Germinal center (tissue), 1 donor: ENCODE results near the gene CYSTM1.

Experiments
- DNase-seq: peaks from one replicate; pipeline ENCODE4 v3.0.0; 2012; ENCODE audit warnings: mixed read lengths, low spot score

Gene CYSTM1

DNA sequence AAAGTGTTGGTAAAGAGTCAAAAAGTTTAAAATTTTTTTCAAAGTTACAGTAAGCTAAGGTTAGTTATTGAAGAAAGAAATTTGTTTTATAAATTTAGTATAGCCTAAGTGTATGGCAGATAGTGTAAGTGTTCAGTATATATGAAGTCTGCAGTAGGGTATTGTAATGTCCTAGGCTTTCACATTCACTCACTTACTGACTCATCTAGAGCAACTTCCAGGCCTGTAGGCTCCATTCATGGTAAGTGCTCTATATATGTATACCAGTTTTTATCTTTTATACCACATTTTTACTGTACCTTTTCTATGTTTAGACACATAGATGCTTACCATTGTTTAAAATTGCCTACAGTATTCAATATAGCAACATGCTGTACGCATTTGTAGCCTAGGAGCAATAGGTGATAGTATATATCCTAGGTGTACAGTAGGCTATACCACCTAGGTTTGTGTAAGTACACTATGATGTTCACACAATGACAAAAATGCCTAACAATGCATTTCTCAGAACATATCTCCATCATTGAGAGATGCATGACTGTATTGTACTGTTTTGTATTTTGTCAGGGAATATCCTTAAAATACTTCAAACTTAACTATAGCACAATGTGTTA lies 38.5 kb downstream of the CYSTM1 start:
- no peak for DNase-seq

DNA sequence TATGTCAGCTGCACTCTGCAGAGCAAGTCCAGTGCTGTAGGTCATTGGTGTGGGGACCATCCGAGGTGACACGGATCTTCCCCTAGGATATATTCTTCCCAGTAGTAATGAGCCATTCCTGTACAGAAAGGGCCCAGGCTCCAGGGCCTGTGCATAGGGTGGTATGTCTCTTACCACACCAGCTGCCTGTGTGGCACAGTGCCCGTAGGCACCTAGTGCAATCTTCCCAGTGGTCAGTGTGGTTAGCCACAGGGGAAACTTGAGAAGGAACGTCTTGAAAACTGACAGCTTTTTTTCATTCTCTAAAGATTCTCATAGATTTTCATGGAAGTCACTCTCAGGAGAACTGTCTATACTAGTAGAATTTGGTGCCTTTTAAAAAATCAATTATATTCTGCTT lies 39.8 kb downstream of the CYSTM1 start:
- no peak for DNase-seq

DNA sequence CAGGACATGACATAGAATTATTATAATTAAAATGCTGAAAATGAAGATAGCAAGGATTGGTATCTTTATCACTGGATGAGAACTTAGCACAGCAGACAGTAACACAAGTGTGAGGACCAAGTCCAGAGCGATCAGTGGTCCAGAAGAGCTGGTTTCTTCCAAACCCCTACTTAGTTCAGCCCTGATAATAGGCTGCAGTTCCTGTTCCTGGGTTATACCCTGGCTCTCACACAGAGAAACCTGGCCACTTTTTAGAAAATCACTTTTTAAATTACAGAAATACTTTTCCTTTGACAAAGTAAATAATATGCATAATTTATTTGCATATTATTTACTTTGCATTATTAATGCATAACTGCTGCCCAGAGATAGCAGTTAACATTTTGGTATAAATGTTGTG lies 40.3 kb downstream of the CYSTM1 start:
- DNase-seq, result no peak

DNA sequence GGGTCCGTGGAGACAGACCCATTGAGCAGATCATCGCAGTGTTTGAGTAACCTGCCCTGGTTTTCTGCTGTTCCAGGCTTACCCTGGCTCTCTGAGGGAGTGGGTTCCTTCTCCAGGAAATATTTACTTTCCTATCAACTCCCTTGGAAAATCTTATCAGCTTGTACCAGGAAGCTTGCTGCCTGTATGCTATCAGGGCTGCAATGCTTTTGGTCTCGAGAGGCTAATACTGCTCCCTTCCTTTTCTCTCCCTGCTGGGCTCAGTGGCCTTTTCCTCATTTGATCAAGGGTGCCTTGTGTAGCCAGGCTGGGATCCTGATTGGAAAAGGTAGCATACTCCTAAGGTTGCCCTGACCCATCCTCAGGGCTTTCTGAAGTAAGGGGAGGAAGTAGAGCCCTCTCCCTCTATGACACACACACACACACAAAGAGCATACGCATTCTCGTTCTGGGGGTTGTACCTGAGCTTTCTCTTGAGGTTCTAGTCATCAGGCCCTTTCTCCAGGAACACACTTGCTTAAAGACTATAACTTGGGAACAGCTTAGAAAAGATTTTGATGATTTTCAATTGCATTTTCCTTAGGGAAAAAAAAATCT lies 41.6 kb downstream of the CYSTM1 start:
- no peak for DNase-seq

DNA sequence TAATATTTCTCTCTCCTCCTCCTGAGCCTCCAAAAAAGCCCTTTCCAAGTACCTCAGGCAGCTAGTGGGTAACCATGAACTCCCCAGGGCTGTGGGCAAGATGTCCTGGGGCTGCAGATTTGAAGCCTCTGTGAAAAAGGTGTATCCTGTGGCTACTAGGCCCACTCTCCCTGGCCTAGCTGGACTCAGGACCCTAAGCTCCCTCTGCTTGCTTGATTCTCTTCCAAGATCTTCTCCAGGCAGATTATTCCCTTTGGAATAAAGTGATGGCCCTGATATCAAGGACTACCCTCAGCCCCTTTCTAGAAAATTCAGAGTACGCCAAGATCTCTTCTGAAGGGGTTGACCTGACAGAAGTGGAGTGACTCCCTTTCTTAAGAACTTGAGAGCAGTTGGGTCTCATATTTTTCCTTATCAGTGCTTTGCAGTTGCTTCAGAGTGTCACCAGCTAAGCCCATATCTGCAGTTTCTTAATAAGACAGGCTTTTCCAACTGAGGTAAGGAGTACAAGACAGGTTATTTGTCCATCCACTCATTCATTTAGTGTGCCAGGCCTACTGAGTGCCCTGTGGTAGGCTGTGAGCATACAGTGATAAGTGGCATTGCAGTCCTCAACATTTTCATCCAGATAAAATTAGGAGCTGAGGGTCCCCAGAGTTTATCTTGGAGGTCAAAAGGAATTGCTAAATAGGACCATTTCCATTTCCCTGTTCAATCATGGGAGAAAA lies 42.5 kb downstream of the CYSTM1 start:
- DNase-seq, result no peak

DNA sequence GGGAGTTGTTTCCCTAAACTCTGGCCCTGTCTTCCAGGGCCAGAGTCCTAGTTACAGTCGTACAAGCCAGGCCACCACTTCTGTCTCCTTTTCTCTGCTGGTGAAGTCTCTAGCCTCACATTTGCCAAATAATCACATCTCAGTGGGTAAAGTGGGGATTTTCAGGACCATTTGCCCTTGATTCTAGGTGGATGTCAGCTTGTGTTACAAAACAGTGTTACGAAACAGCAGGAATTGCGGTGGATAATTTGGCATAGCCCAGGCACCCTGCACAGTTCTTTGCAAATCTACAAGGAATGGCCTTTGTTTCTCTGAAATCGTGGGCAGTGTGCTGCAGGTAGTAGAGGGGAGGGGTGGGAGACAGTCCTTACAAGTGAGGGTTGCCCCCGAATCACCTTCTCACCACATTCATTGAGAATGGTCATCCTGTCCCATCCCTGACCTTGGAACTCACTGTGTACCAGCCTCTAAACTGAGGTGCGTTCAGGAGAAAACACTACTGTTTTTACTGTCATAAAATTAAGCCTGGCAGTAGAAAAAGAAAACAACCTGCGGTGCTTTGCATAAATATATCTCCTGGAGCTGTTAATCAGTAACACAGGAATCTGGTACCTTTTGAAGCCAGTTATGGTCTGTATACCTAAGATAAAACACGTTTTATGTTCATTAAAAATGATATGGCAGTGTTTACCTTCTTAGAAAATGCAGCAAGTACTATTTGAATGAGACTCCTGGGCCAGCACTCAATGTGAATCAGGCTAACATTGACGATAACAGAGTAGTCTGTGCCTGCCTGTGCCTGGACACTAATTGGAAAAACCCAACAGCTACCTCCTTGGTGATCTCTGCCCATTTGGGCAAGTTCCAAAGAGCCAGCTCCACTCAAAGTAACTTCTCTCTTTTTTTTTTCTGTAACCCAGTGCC lies 44.3 kb downstream of the CYSTM1 start:
- no peak for DNase-seq

DNA sequence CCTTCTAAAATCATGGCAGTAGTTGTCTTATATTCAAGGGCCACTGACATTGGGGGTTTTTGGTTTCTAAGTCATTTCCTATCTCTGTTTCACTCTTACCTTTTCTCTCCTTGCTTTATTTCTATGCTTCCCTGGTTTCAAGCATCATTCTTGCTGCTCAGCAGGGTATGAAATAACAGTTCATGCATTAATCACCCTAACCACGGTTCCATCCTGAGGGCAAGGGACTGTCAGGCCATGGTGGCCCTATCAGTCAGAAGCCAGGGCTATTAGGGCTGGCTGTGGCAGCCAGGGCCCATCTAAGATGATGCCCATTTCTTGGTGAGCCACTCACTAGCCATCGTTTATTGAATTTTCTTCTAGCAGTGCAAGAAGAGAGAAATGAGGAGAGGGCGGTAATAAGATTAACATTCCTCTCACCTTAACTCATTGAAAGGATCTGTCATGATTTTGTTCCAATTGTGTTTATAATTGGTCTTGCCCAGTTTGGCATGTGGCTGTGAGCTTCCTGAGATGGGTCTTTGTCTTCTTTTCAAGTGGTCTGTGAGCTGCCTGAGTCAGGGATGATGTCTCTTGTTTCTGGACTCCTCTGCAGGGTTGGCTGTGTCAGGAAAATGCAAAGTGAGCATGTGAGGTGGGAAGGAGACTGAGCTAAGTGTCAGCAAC lies 45.2 kb downstream of the CYSTM1 start:
- no peak for DNase-seq

DNA sequence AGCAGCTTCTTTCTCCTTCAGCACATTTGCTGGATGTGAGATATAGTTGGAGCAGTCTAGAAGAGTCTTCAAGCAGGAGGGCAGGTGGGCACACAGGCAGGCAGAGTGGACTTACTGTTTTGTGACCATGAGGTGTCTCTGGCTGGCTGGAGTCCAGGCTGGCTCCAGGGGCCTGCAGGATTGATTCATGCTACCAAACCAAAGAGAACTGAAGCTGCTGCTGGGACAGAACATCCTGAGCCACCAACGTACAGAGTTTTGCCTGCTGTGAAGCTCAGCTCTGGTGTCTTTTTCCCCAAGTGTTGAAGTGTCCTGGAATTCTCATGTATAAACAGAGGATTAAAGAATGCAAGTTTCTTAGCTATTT lies 45.7 kb downstream of the CYSTM1 start:
- DNase-seq, result no peak

DNA sequence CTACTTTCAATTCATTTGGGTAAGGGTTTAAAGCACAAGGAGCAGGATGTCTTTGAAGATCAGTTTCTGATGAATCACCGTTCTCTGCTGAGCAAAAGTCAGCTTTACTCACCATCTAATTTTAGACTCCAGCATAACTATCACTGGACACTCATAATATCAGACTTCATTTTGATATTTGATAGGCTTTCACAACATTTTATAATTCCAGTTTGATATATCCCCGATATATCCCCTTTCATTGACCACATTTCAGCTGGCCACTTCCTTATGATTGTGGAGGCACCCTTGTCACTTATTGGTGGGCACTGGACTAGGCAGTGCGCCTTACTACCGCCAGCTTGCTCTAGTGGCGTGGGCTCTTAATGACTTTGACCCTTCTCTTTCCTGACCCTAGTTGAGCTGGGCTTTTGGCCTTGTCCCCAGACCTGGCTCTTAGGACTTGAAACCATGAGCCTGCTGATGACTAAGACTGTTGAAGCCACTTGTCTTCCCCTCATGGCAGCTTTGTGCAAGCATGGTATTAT lies 46.8 kb downstream of the CYSTM1 start:
- no peak for DNase-seq

DNA sequence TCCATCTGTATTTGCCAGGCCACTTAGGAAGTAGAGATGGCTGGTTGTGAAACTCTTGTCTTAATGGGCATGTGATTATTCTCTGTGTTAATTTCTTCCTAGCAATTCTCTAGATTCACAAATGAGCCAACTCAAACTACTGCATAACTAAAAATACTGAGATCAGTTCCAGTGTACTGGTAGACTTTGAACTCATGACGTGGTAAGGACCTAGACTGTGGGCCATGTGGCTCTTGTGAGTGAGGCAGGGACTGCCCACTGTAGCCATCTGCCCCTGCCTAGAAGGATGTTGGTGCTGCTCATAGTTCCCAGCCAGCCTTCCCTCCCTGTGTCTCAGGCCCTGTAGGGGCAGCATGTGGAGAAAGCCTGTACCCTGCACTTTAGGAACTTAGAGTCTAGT lies 47.4 kb downstream of the CYSTM1 start:
- no peak for DNase-seq

DNA sequence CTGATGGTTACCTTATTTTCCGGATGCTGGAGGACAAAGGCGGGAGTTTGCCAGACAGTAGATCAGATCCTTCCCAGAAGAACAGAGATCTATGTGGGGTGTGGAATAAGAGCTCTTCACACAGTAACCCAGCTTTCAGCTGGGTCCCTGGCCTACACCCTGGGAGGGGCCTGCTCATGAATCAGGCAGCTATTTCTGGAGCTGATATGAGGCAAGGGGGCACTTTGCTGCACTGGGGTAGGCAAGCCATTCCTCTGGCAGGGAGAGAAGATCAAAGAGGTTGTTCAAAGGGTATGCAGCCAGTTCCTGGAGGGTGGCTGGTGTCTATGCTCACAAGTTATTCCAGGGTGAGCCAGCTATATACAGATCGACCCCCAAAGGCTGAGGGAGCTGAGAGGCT lies 48.6 kb downstream of the CYSTM1 start:
- no peak for DNase-seq

DNA sequence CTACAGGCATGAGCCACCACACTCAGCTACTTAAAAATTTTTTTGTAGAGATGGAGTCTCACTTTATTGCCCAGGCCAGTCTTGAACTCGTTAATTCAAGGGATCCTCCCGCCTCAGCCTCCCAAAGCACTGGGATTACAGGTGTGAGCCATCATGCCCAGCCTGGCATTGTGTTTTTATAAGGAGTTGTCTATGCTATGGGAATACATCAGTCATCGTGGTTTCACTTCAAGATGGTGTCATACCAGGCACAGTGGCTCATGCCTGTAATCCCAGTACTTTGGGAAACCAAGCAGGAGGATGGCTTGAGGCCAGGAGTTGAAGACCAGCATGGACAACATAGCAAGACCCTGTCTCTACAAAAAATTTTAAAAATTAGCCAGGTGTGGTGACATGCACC lies 49.7 kb downstream of the CYSTM1 start:
- DNase-seq, result no peak

DNA sequence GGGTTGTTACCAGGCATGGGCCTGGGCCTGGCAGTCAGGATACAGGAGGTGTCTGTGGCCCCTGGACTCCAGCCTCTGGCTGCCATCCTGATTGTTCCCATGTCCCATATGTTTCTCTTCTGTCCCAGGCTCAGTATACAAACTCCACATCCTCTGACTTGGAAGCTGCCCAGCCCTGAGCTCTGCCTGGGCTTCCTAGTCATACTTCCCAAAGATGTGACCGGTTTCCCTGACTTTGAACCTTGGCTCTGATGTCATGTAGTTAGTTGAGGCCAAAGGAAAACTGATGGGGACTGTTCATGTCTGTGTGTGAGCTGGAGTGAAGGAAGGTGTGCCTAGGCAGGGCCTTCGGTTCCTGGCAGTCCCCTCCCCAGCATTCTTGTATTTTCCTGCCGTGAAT lies 50.4 kb downstream of the CYSTM1 start:
- no peak for DNase-seq

DNA sequence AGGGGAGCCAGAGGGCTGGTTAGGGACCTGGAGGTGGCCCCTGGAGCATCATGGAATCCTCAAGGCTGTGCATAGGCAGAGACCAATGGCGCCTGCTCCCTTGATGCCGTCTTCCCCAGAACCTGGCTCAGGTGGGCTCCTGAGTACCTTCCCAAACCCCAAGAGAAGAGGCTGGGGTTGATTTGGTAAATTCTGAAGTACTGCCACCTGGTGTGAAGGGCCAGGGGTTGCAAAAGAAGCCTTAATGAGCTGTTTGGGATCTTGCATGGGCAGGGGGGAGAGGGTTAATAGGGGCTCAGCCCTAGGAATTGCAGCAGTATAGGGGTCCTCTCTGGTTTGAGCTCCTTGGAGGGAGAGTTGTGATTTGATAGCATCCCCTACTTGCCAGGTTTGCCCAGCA lies 52.1 kb downstream of the CYSTM1 start:
- no peak for DNase-seq

DNA sequence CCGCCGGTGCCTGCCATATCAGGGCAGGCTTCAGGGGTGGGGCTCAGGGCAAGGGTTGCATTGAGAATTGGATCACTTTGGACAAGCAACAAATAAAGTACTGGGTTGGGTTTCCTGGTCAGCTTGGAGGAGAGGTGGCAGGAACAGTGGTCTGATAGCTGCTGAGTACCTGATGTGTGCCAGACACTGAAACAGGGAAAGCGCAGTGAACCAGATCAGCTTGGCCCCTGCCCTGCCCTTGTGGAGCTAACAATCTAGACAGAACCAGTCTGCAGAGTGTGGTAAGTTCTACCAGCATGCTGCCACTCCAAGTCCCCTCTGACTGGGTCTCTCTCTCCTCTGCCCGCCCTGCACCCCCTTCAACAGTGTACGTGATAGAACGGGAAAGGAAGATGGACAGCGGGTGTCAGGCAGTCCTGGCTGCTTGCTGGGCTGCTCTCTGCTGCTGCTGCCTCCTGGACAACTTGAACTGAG lies 53.4 kb downstream of the CYSTM1 start:
- no peak for DNase-seq

DNA sequence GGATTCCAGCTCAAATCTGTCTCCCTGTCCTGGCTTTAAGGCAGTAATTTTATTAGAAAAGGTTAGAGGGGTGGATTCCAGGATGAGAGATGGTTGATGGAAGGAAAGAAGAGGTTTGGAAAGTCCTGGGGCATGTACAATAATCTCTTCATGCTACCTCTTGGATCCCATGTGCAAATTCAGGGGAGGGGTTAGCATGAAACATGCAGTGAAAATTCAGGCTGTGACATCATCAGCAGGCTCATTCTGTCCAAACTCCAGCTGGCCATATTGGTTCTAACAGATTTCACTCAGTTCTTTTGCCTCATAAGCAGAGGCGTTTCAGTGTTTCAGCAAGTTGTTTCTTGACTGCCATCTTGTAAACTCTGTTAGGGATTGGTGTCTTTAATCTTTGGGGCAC lies 55.4 kb downstream of the CYSTM1 start:
- no peak for DNase-seq

DNA sequence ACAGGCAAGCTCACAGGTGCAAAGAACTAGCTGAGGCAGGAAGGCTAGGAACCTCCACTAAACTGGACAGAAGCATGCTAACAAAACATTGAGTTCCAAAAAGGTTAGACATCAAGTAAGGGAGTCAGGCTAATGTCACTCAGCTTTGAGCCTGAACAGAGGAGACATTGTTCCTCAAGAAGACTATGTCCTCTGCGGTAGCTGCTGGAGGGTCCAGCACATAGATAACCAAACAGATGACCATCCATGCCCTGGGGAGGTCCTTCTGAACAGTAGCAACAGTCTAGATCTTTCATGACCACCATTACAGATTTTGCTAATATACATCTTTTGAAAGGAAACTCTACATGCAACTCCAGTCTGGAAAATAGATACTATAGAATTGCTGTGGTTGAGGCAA lies 57.7 kb downstream of the CYSTM1 start:
- DNase-seq, result no peak

DNA sequence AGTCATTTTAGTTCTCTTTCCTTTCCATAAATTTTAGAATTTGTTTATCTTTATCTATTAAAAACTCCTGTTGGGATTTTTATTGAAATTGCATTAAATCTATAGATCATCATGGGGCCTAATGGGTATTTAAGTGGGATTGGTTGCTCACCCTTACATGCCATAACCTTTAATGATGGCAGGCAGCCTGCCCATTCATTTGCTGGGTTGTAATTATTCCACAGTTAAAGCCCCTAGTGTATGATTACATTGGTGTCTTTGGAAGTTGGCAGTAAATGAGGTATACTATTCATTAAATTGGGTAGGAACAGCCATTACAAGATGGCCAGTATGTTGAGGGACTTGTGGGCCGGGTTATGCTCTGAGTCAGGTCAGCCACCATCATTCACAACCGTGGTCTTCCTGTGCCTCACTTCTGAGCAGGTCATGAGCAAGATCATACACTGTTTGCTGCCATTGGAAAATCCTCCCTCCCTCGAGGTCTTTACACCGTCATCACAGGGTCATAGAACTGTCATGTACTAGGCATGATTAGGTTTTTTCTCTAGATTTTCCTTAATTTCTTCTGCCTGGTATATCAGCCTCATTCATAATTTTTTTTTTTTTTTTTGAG lies 59.5 kb downstream of the CYSTM1 start:
- DNase-seq, result no peak

DNA sequence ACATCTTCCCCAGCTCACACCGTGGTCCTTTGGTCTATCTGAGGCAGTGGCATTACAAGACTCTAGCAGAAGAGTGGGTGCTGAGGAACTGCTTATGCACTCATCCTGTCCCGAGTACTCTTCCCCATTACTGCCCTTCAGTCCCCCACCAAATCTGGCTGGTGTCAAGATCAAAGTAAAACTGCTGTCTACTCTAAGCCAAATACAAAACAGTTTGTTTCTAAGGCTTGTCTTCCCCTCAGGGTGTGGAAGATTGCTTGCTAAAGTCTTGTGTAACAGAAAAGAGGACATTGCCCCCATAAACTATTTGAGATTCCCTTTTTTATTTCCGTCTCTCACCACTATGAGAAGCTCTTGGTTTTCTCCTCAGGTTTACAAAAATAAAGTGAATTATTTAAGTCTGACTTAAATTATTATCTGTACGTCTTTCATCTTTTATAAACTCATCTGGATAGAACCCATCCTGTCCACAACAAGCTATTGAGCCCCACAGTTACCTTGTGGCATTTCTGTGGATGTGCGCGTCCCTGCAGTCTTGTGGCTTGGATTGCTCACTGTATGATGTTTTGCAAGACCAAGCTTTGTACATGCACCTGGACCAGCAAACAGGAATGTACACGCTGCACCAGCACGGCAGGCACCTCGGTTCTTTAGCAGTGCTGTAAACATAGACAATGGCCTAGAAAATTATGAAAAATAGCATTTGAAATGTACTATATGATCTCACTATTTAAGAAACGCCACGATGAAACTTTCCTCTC lies 61.0 kb downstream of the CYSTM1 start:
- DNase-seq, result no peak

DNA sequence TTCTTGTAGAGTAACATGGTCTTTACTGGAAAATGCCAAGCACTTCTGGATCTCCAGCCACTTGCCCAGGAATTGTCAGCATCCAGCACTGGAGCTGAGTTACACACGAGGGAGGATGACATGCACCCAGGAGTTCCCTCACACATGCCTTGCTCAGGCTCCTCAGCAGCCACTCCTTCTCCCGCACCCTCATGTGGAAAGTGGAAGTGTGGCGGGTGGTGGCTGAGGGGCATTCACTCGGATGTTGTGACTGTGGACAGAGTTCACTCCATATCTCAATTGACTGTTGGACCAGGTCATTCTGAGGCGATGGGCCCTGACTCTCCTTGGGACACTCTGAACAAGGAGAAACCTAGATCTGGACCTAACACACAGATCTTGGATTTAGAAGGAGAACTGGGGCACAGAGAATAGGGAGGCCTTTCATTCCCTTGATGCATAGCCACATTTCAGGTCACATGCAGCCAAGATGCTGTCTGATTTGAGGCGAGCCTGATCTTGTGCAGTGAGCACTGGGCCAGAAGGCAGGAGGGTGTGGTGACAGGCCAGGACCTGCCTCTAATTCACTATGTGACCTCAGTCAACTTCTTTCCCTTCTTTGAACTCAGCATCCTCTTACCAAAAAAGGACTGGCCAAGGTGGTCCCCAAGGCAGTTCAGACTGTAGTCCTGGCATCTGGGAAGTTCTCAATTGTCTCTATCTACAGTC lies 62.1 kb downstream of the CYSTM1 start:
- no peak for DNase-seq
